ENCODE data around the gene HLA-DOA.

GRCh38 chr6:33019372-33019771 lies 10.0 kb upstream of the HLA-DOA start:
- TF ChIP-seq GATA2 (IDR thresholded peaks at IDR 0.05; ENCODE audit: low read depth, low read length), result no peak
- TF ChIP-seq GATA3 (IDR thresholded peaks at IDR 0.05; ENCODE audit: low read depth, low read length), result no peak

Measured in SH-SY5Y (cell line).